AG09319 (cell line): ENCODE data around the gene MRI1.

Source experiments
- DNase-seq: peaks from one replicate; pipeline ENCODE4 v3.0.0-alpha.2; 2010; ENCODE audit warnings: low read depth; ENCODE audit errors: extremely low read depth
- TF ChIP-seq, protein P1 (sequence below): IDR thresholded peaks from 2 replicates; pipeline ENCODE4 v1.5.1; 2011; ENCODE audit warnings: low read depth, mild to moderate bottlenecking, inconsistent platforms, low read length, moderate library complexity

Gene MRI1

DNA sequence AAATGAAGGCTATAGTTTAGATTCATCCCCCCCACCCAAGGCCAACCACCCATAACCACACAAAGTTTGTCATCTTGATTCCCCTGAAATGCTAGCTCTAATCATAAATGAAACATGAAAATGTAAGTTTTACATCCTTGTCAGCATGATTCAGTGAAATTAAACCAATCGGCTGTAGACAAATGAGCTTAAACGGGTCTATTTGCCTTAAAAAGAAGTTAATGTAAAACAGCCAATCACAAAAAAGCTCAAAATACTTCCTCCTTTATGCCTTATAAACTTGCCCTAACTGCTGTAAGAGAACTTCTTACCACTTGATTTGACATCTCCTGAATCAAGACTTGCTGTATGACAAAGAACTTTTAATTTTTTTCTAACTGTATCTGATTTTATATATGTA, 34.5 kb upstream of the MRI1 start:
- no peak for DNase-seq
- TF ChIP-seq, protein P1, sequence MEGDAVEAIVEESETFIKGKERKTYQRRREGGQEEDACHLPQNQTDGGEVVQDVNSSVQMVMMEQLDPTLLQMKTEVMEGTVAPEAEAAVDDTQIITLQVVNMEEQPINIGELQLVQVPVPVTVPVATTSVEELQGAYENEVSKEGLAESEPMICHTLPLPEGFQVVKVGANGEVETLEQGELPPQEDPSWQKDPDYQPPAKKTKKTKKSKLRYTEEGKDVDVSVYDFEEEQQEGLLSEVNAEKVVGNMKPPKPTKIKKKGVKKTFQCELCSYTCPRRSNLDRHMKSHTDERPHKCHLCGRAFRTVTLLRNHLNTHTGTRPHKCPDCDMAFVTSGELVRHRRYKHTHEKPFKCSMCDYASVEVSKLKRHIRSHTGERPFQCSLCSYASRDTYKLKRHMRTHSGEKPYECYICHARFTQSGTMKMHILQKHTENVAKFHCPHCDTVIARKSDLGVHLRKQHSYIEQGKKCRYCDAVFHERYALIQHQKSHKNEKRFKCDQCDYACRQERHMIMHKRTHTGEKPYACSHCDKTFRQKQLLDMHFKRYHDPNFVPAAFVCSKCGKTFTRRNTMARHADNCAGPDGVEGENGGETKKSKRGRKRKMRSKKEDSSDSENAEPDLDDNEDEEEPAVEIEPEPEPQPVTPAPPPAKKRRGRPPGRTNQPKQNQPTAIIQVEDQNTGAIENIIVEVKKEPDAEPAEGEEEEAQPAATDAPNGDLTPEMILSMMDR, result no peak

DNA sequence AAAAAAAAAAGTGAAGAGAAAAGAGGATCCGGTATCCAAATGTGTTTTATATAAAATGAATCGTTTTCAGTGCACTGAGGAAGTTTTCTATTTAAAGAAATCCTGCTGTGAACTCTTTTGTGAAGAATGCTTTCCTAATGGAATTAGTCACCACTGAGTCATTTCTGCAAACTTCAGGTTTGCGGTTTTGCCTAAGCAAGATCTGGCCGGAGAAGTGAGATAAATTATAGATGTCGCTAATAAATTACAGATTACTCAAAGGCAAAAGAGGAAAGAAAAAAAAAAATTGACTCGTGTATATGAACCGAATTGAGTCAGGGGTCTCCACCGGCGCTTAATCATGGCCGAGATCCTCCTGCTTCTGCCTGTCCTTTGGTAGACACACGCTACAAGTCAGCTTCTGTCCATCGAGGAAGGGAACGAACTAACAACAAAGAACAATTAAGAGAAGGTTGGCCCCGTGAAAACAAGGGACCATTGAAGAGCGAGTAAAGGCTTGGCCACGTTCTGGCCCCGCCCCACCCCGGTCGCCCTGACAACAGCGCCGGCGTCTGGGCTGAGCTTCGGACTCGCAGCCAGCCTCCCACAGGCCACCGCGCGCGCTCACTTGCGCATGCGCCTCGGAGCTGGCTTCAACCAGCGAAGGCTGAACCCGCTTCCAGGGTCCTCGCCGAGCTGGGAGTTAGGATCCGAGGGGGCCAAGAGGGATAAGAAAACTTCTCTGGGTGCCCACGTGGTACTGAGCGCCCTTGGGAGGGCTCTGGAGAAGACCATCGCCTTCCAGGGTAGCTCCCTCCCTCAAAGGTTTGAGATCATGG, 33.0 kb upstream of the MRI1 start:
- peak; percentile 85 for DNase-seq
- TF ChIP-seq, protein P1, result no peak

GRCh38 chr19:13732337-13732736, 32.0 kb upstream of the MRI1 start:
- TF ChIP-seq, protein P1, result no peak
- no peak for DNase-seq

DNA sequence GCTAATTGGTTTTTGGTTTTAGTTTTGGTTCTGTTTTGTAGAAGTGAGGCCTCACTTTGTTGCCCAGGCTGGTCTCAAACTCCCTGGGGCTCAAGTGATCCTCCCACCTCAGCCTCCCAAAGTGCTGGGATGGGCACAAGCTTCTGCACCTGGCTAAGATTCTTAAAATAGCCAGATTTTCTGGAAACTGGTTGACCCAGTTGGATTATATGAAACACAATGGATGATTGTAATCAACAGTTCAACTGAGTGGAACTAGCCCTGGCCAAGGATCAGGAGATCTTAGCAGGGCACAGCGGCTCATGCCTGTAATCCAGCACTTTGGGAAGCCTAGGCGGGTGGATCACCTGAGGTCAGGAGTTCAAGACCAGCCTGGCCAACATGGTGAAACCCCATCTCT, 29.6 kb upstream of the MRI1 start:
- DNase-seq, result no peak
- TF ChIP-seq, protein P1, result no peak

- TF ChIP-seq, protein P1, result no peak
- DNase-seq, result no peak
Observed at GRCh38 chr19:13738073-13738472, 26.2 kb upstream of the MRI1 start.

DNA sequence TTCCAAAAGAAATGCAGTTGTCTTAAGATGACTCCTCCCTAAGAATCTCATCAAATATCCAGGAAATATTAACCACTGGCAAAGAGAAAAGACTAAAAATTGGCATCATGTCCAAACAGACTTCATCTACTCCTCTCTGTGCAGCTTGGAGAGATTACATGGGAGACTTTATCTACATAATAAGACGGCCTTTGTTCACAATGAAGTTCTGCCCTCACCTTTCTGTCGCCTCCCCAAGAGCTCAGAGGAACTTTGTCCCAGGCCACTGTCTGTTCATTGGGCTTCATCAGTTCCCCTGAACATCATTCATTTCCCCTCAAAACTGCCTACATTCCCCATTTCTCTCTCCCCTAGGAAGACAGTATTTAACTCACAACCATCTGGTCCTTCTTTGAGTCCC, 22.4 kb upstream of the MRI1 start:
- DNase-seq, result no peak
- TF ChIP-seq, protein P1, result no peak

DNA sequence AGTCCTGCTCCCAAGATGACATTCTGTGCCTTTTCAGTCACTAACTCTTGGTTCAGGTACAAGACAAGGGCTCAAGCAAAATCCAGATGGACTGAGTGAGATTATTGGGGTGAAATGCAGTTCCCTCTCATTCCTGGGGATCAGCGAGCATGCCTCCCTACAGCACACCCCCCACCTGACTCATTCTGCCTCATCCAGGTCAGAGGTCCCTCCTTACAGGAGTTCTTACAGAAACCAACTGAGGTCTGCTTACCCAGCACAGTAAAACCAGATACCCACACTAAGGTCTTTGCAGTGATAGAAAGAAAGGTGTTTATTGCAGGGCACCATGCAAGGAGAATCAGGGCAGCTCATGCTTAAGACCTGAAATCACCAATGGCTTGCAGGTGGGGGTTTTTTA, 21.6 kb upstream of the MRI1 start:
- DNase-seq, result no peak
- TF ChIP-seq, protein P1, result no peak
